H9 (cell line): ENCODE results near the gene ACSM2B. TPM values are rescaled to one million over a fixed set of nuclear protein-coding genes. Genes with fewer than 3 reads are reported as not detected.

Experiments
- DNase-seq: peaks from one replicate; pipeline ENCODE4 v3.0.0-alpha.2; 2017
- H2AFZ ChIP-seq: one replicate; pipeline ENCODE4 v1.6.1; 2013; ENCODE audit warnings: mild to moderate bottlenecking, low read length, control low read depth, moderate library complexity
- H2AK5ac ChIP-seq: 2 replicates; pipeline ENCODE4 v1.6.1; 2013; ENCODE audit warnings: low read length, control low read depth, mixed read lengths; ENCODE audit not compliant: insufficient read length
- H2BK120ac ChIP-seq: one replicate; pipeline ENCODE4 v1.6.1; 2013; ENCODE audit warnings: low read depth, mild to moderate bottlenecking, low read length, control low read depth, inconsistent platforms; ENCODE audit not compliant: poor library complexity, severe bottlenecking
- H2BK12ac ChIP-seq: 2 replicates; pipeline ENCODE4 v1.6.1; 2013; ENCODE audit warnings: low read length, control low read depth, mixed read lengths, low read depth; ENCODE audit not compliant: insufficient read length
- H2BK15ac ChIP-seq: 2 replicates; pipeline ENCODE4 v1.6.1; 2013; ENCODE audit warnings: low read depth, low read length, control low read depth
- H2BK20ac ChIP-seq: one replicate; pipeline ENCODE4 v1.6.1; 2013; ENCODE audit warnings: low read depth, mild to moderate bottlenecking, low read length, control low read depth, inconsistent platforms; ENCODE audit not compliant: poor library complexity, severe bottlenecking
- H2BK5ac ChIP-seq: 2 replicates; pipeline ENCODE4 v1.6.1; 2013; ENCODE audit warnings: low read length, control low read depth, mixed read lengths; ENCODE audit not compliant: insufficient read length
- H3K14ac ChIP-seq: 2 replicates; pipeline ENCODE4 v1.6.1; 2013; ENCODE audit warnings: low read length, control low read depth; ENCODE audit not compliant: insufficient read depth
- H3K18ac ChIP-seq: 2 replicates; pipeline ENCODE4 v1.6.1; 2013; ENCODE audit warnings: low read depth, mild to moderate bottlenecking, mixed read lengths, low read length, control low read depth; ENCODE audit not compliant: insufficient read length
- H3K23ac ChIP-seq: 2 replicates; pipeline ENCODE4 v1.6.1; 2013; ENCODE audit warnings: low read length, control low read depth, mixed read lengths, low read depth; ENCODE audit not compliant: insufficient read length
- H3K23me2 ChIP-seq: 2 replicates; pipeline ENCODE4 v1.6.1; 2013; ENCODE audit warnings: low read depth, mild to moderate bottlenecking, mixed read lengths, low read length, control low read depth; ENCODE audit not compliant: insufficient read length, poor library complexity, severe bottlenecking
- H3K27ac ChIP-seq: 2 replicates; pipeline ENCODE4 v1.5.1; 2013; ENCODE audit warnings: low read length, control low read depth, mixed read lengths, low read depth; ENCODE audit not compliant: insufficient read length
- H3K27me3 ChIP-seq: 2 replicates; pipeline ENCODE4 v1.6.1; 2013; ENCODE audit warnings: low read length, control low read depth, inconsistent platforms; ENCODE audit not compliant: insufficient read depth
- H3K4ac ChIP-seq: 2 replicates; pipeline ENCODE4 v1.6.1; 2013; ENCODE audit warnings: low read depth, mild to moderate bottlenecking, control low read depth, inconsistent platforms, low read length, moderate library complexity
- H3K4me1 ChIP-seq: 2 replicates; pipeline ENCODE4 v1.6.1; 2013; ENCODE audit warnings: low read length, control low read depth, inconsistent platforms; ENCODE audit not compliant: insufficient read depth
- H3K4me2 ChIP-seq: 2 replicates; pipeline ENCODE4 v1.6.1; 2013; ENCODE audit warnings: low read length, control low read depth, mixed read lengths; ENCODE audit not compliant: insufficient read length, insufficient read depth
- H3K56ac ChIP-seq: 2 replicates; pipeline ENCODE4 v1.6.1; 2013; ENCODE audit warnings: low read depth, mild to moderate bottlenecking, mixed read lengths, low read length, control low read depth; ENCODE audit not compliant: insufficient read length
- H3K79me1 ChIP-seq: 2 replicates; pipeline ENCODE4 v1.6.1; 2013; ENCODE audit warnings: low read depth, mild to moderate bottlenecking, moderate library complexity, low read length, control low read depth, inconsistent platforms; ENCODE audit not compliant: insufficient read depth, poor library complexity, severe bottlenecking
- H3K79me2 ChIP-seq: 2 replicates; pipeline ENCODE4 v1.6.1; 2013; ENCODE audit warnings: low read length, control low read depth, inconsistent platforms; ENCODE audit not compliant: insufficient read depth
- H3K9ac ChIP-seq: 2 replicates; pipeline ENCODE4 v1.6.1; 2013; ENCODE audit warnings: low read length, control low read depth, mixed read lengths; ENCODE audit not compliant: insufficient read length; ENCODE audit errors: extremely low read depth
- H3K9me3 ChIP-seq: one replicate; pipeline ENCODE4 v1.6.1; 2013; ENCODE audit warnings: low read depth, low read length, inconsistent platforms; ENCODE audit not compliant: control insufficient read depth
- H3T11ph ChIP-seq: one replicate; pipeline ENCODE4 v1.6.1; 2013; ENCODE audit warnings: mild to moderate bottlenecking, low read length, control low read depth, inconsistent platforms
- H4K20me1 ChIP-seq: one replicate; pipeline ENCODE4 v1.6.1; 2013; ENCODE audit not compliant: control insufficient read depth, insufficient read length, insufficient read depth
- H4K5ac ChIP-seq: 2 replicates; pipeline ENCODE4 v1.6.1; 2013; ENCODE audit warnings: low read depth, mild to moderate bottlenecking, mixed read lengths, low read length, control low read depth; ENCODE audit not compliant: insufficient read length
- H4K8ac ChIP-seq: replicated peaks from 2 replicates; pipeline ENCODE4 v1.6.1; 2013; ENCODE audit warnings: low read length, control low read depth, mixed read lengths, low read depth; ENCODE audit not compliant: insufficient read length
- H4K91ac ChIP-seq: 2 replicates; pipeline ENCODE4 v1.6.1; 2013; ENCODE audit warnings: low read depth, mild to moderate bottlenecking, moderate library complexity, mixed read lengths, low read length, control low read depth; ENCODE audit not compliant: insufficient read length
- H3K27ac Mint-ChIP-seq, 3 experiments: 2 replicates in 2 of 3; 3 replicates in 1 of 3; pipeline ENCODE4 v1.8.0; 2020 to 2021; ENCODE audit warnings: mixed read lengths in 3 of 3, mild to moderate bottlenecking in 1 of 3, moderate library complexity in 1 of 3
- H3K27me3 Mint-ChIP-seq: 2 replicates; pipeline ENCODE4 v1.8.0; 2021; ENCODE audit warnings: low read depth, mild to moderate bottlenecking, moderate library complexity, mixed read lengths
- H3K36me3 Mint-ChIP-seq, 3 experiments: 2 replicates in 2 of 3; 3 replicates in 1 of 3; pipeline ENCODE4 v1.8.0; 2020 to 2021; ENCODE audit warnings: low read depth in 3 of 3, mixed read lengths in 3 of 3; ENCODE audit not compliant: insufficient read depth in 1 of 3
- H3K4me1 Mint-ChIP-seq, 2 experiments: 2 replicates each; pipeline ENCODE4 v1.8.0; 2020; ENCODE audit warnings: mixed read lengths in 2 of 2
- H3K4me3 Mint-ChIP-seq, 2 experiments: 2 replicates in 1 of 2; 3 replicates in 1 of 2; pipeline ENCODE4 v1.8.0; 2020 to 2021; ENCODE audit warnings: mild to moderate bottlenecking in 2 of 2, mixed read lengths in 2 of 2, moderate library complexity in 1 of 2
- H3K9me3 Mint-ChIP-seq, 2 experiments: 2 replicates in 1 of 2; 3 replicates in 1 of 2; pipeline ENCODE4 v1.8.0; 2020; ENCODE audit warnings: mild to moderate bottlenecking in 2 of 2, mixed read lengths in 2 of 2, moderate library complexity in 1 of 2
- WGBS: extraction: QIAGEN DNeasy Blood & Tissue Kit; methylation state at CpG from one replicate; pipeline ENCODE4 v1.1.7; 2013; ENCODE audit warnings: missing lambda C conversion rate, low lambda C conversion rate, mixed read lengths; ENCODE audit not compliant: insufficient read length; ENCODE audit errors: extremely low coverage; 5-methylcytosine and 5-hydroxymethylcytosine counted together
- total RNA-seq: library from RNA; stranded (reverse); gene quantifications from 2 replicates; pipeline ENCODE4 v1.2.1, GENCODE V29; 2021
- TF ChIP-seq, protein P1 (sequence below): fragments of 200-600 bp; sonication (generic); conservative IDR thresholded peaks from 3 replicates; pipeline ENCODE4 v1.8.0; 2021; ENCODE audit warnings: antibody characterized with exemption, mild to moderate bottlenecking

The ACSM2B gene
- total RNA-seq, 1 experiment from 2014 or later = not detected

DNA sequence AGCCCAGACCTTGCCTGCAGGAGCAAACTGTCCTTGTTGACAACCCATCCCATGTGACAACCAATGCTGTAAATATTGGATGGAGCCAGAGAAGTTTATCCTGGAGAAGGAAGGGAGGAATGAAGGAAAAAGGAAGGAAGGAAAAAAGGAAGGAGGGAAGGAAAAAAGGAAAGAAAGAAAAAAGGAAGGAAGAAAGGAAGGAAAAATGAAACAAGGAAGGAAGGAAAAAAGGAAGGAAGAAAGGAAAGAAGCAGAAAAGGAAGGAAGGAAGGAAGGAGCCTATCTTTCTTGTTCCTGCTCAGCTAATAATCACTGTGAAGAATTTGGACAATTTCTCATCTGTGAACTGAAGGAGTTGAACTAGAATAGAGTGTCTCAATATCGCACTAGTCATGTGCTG is 56.1 kb downstream of the ACSM2B start:
- Mint-ChIP-seq H3K36me3 (no peaks in the 10 kb centered on the region; a peak in 2 of 7 replicates), H3K9me3 (peaks cover 36 to 47% of the 10 kb centered on the region in 2 experiments), H3K4me3 (no peak overlapping the region), H3K27me3 (no peaks in the 10 kb centered on the region), H3K4me1 (no peaks in the 10 kb centered on the region), H3K27ac (peak overlapping the region in 1 of 3 experiments; percentile 19; a peak in 1 of 7 replicates)
- H3K23me2 ChIP-seq = no peaks in the 10 kb centered on the region
- H2BK5ac ChIP-seq = no peak overlapping the region
- H3K79me1 ChIP-seq = no peaks in the 10 kb centered on the region
- H4K5ac ChIP-seq = no peak overlapping the region
- H2BK15ac ChIP-seq = no peak overlapping the region
- no peak overlapping the region for H2BK20ac ChIP-seq
- H4K91ac ChIP-seq = no peak overlapping the region
- no peak overlapping the region for H3K27ac ChIP-seq
- peaks cover 7% of the 10 kb centered on the region for H3K9me3 ChIP-seq
- no peak overlapping the region for H3K4ac ChIP-seq
- no CpG with 5 or more reads among the region's 1 CpG for WGBS
- H3K23ac ChIP-seq = no peak overlapping the region
- H3T11ph ChIP-seq = no peak overlapping the region
- no peaks in the 10 kb centered on the region for H4K20me1 ChIP-seq
- H3K27me3 ChIP-seq = no peaks in the 10 kb centered on the region
- no peak for DNase-seq
- no peak overlapping the region for H3K9ac ChIP-seq
- H3K4me2 ChIP-seq = no peak overlapping the region
- H2AFZ ChIP-seq = no peak overlapping the region
- no peak overlapping the region for H3K18ac ChIP-seq
- no peaks in the 10 kb centered on the region for H3K4me1 ChIP-seq
- H2BK120ac ChIP-seq = no peak overlapping the region
- no peak overlapping the region for H3K14ac ChIP-seq
- H4K8ac ChIP-seq = no peak overlapping the region
- TF ChIP-seq, protein P1, sequence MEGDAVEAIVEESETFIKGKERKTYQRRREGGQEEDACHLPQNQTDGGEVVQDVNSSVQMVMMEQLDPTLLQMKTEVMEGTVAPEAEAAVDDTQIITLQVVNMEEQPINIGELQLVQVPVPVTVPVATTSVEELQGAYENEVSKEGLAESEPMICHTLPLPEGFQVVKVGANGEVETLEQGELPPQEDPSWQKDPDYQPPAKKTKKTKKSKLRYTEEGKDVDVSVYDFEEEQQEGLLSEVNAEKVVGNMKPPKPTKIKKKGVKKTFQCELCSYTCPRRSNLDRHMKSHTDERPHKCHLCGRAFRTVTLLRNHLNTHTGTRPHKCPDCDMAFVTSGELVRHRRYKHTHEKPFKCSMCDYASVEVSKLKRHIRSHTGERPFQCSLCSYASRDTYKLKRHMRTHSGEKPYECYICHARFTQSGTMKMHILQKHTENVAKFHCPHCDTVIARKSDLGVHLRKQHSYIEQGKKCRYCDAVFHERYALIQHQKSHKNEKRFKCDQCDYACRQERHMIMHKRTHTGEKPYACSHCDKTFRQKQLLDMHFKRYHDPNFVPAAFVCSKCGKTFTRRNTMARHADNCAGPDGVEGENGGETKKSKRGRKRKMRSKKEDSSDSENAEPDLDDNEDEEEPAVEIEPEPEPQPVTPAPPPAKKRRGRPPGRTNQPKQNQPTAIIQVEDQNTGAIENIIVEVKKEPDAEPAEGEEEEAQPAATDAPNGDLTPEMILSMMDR = no peak
- H2BK12ac ChIP-seq = no peak overlapping the region
- no peak overlapping the region for H3K56ac ChIP-seq
- H2AK5ac ChIP-seq = no peak overlapping the region
- H3K79me2 ChIP-seq = no peaks in the 10 kb centered on the region
